RWPE1 (cell line): Measurements from ENCODE around the gene RERE.

Experiments
- CTCF ChIA-PET: fragments of 350-600 bp; sonication (Branson Sonifier 250); formaldehyde crosslinking; extraction: SDS; loops from one replicate; lab custom pipeline; 2021; lab: Yijun Ruan, JAX
- POLR2A ChIA-PET: fragments of 400-600 bp; formaldehyde crosslinking; extraction: SDS; loops from one replicate; lab custom pipeline; 2020; ENCODE audit warnings: antibody characterized with exemption; ENCODE audit not compliant: low non-redundant PET; lab: Yijun Ruan, JAX
- DNase-seq: peaks from one replicate; pipeline ENCODE4 v3.0.0; 2012; ENCODE audit warnings: low spot score
- H3K27ac ChIP-seq: fragments of 450-650 bp; 2 replicates; pipeline ENCODE4 v1.5.1; 2017
- TF ChIP-seq, protein P1 (sequence below): fragments of 450-650 bp; conservative IDR thresholded peaks from 2 replicates; pipeline ENCODE4 v1.5.1; 2017; ENCODE audit warnings: low read depth, mild to moderate bottlenecking

RERE gene

DNA sequence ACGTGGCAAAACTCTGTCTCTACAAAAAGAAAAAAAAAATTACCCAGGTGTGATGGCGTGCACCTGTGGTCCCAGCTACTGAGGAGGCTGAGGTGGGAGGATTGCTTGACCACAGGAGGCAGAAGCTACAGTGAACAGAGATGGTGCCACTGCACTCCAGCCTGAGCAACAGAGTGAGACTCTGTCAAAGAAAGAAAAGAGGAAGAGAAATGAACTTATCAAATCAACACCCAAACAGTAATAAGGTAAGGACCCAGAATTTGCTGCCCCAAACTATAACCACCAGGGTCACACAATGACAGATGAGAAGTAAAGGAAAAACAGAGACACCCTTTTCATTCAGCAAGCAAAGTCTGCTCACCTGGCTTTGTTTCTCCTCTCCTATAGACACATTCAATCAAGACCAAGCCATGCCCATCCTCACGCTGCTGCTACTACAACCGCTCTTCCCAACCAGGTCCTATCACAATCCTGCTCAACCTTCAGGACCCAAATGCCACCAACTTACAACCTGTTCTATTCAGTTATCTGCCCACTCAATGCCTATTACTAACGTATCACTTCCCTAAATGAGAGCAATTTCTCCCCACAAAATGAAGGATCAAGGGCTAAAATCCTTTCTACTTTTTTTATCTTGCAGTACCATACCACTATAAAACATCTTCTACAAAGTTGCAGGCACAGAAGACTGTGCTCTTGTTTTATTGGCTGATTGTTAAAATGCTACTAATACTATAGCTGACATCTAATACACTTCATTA lies 183.5 kb downstream of the RERE start:
- POLR2A ChIA-PET = no interaction called here
- TF ChIP-seq, protein P1, sequence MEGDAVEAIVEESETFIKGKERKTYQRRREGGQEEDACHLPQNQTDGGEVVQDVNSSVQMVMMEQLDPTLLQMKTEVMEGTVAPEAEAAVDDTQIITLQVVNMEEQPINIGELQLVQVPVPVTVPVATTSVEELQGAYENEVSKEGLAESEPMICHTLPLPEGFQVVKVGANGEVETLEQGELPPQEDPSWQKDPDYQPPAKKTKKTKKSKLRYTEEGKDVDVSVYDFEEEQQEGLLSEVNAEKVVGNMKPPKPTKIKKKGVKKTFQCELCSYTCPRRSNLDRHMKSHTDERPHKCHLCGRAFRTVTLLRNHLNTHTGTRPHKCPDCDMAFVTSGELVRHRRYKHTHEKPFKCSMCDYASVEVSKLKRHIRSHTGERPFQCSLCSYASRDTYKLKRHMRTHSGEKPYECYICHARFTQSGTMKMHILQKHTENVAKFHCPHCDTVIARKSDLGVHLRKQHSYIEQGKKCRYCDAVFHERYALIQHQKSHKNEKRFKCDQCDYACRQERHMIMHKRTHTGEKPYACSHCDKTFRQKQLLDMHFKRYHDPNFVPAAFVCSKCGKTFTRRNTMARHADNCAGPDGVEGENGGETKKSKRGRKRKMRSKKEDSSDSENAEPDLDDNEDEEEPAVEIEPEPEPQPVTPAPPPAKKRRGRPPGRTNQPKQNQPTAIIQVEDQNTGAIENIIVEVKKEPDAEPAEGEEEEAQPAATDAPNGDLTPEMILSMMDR = no peak
- H3K27ac ChIP-seq = no peak overlapping the region
- no peak for DNase-seq
- CTCF ChIA-PET = interaction anchor here (0.5 kb wide), 1 partner anchor 511 kb away, joined by 3 read pairs; no protein-coding TSS in a partner anchor

DNA sequence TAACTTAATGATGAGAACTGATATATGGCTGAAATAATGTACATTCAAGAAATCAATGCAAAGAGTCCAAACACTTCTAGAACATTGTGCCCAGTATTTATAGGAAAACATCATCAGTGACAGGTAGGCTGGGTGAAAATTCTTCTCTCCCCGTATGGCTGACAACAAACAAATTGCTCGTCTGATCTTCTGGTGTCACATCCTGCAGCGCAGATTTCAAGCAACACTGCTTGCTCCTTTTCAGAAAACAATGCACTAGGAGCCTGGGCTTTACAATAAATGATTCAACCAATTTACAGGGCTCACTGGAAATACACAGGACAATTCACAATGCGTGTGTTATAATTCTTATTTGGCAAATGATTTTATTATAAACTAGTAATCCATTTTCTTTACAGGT lies 185.3 kb downstream of the RERE start:
- POLR2A ChIA-PET = no interaction called here

DNA sequence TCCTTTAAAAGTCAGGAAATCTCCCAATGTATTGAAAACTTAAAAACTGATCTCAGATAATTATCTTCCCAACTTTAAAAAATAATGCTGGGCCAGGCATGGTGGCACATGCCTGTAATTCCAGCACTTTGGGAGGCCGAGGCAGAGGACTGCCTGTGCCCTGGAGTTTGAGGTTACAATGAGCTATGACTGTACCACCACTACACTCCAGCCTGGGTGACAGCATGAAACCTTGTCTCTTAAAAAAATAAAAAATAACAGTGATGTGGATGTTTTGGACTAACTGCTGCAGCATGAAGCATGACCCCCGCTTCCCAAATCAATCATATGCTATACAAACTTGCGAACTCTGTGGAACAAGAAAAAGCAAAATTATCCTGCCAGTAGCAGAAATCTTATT lies 186.3 kb downstream of the RERE start:
- CTCF ChIA-PET = no interaction called here
- POLR2A ChIA-PET = no interaction called here
- no peak for DNase-seq
- no peak overlapping the region for H3K27ac ChIP-seq
- TF ChIP-seq, protein P1 = no peak

More for the DNA sequence above, 185.3 kb downstream of the RERE start:
- DNase-seq = no peak
- TF ChIP-seq, protein P1 = no peak
- H3K27ac ChIP-seq = no peak overlapping the region
- CTCF ChIA-PET = no interaction called here

DNA sequence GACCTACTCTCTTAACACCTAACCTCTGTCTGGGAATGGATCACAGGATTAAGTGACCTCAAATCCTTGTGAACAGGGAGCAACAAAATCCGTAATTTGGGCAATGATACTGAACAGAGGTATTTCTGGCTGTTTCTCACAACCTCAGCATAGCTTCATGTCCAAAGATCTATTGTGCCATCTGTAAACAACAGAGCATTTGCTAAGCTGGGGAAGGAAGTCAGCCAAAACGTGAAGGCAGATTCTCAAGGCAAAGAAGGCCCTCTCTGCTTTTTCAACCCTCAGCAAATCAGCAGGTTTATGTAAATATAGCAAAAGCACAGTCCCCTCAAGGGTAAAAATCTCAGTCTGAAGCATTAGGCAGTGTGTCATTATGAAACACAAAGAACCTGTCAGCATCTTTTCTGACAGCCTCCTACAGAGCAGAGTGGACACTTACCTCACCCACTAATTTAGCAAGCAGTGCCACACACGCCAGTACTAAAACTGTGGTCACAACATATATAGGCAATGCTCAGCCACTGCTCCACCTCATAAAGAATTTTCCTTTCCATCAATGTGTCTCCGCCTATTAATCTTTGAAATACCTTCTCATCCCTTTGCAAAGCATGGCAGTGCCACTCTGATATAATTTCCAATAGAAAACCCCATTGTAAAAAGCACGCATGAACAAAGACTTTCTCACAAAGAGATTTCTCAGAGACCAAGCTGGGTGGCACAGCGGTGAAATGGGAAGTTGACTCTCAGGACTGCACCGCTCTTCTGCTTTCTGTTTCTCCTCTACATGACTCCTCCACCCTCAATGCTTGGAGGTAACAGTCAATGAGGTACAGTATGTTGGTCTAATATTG lies 188.0 kb downstream of the RERE start:
- CTCF ChIA-PET = no interaction called here
- no peak for DNase-seq
- POLR2A ChIA-PET = no interaction called here
- TF ChIP-seq, protein P1 = no peak
- no peak overlapping the region for H3K27ac ChIP-seq

DNA sequence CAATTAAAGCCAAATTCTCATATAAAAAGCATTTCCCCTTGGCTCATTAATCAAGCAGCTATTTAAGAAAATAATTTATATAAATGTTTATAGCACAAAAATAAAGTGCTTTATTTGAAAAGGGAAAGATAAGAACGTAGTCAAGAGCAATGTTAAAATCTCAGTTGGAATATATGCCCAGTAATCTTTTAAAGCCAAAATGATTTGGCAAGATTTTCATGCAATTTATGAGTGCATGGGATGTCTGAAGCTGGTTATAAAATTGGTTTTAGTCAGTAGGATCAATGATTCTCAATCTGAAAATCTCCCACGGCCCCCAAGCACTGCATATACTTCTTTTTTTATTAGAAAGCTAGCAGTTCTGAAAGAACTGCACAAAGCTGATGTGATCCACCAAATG lies 188.8 kb downstream of the RERE start:
- ChIA-PET POLR2A (no interaction called here), CTCF (interaction anchor here (0.6 to 1.3 kb wide), 2 partner anchors 18 to 98 kb away, joined by 3 read pairs; no protein-coding TSS in a partner anchor)
- no peak overlapping the region for H3K27ac ChIP-seq
- TF ChIP-seq, protein P1 = no peak
- no peak for DNase-seq

DNA sequence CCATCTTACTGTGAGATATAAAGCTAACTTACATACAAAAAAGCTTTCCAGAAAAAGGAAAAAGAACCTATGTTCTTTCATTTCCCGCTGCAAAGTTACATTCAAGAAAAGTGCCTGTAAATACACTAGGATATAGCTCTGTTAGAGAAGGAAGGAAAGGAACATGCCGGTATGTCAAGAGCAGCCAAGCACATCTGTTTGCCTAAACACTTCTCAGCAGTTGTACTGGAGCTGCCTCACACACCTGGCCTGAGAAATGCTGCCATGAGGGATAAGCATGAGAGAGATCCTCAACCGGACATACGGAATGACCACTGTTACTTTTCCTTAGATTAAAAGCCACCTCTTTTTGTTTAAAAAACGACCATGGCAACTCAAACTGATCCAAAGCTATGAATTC lies 189.7 kb downstream of the RERE start:
- H3K27ac ChIP-seq = no peak overlapping the region
- ChIA-PET CTCF (interaction anchor here (0.6 to 1.3 kb wide), 3 partner anchors 75 to 176 kb away, joined by 3 to 4 read pairs (median 4); no protein-coding TSS in a partner anchor), POLR2A (interaction anchor here (0.7 kb wide), 1 partner anchor 16 kb away, joined by 3 read pairs; no protein-coding TSS in a partner anchor)
- TF ChIP-seq, protein P1 = no peak
- no peak for DNase-seq
